HUES64 (cell line): ENCODE data around the gene FBXO21.

Experiments
- H3K27ac ChIP-seq: 2 replicates; pipeline ENCODE4 v1.7.0; 2013; ENCODE audit warnings: low read depth, low read length, inconsistent platforms
- H3K27me3 ChIP-seq: 2 replicates; pipeline ENCODE4 v1.6.1; 2013; ENCODE audit warnings: mild to moderate bottlenecking, low read length; ENCODE audit not compliant: insufficient read depth
- H3K36me3 ChIP-seq: 2 replicates; pipeline ENCODE4 v1.6.1; 2013; ENCODE audit warnings: mild to moderate bottlenecking, low read length; ENCODE audit not compliant: insufficient read depth
- H3K4me1 ChIP-seq: 2 replicates; pipeline ENCODE4 v1.6.1; 2013; ENCODE audit warnings: mild to moderate bottlenecking, low read length, moderate library complexity; ENCODE audit not compliant: insufficient read depth
- H3K4me3 ChIP-seq: 2 replicates; pipeline ENCODE4 v1.5.1; 2013; ENCODE audit warnings: mild to moderate bottlenecking, low read length, moderate library complexity
- H3K9ac ChIP-seq: 2 replicates; pipeline ENCODE4 v1.6.1; 2013; ENCODE audit warnings: mild to moderate bottlenecking, low read depth, low read length
- H3K9me3 ChIP-seq: 2 replicates; pipeline ENCODE4 v1.6.1; 2013; ENCODE audit warnings: low read depth, low read length; ENCODE audit not compliant: insufficient read depth
- WGBS: fragments of 150-250, 120-280 bp; methylation state at CpG from one replicate; pipeline ENCODE4 v1.1.7; 2013; ENCODE audit warnings: missing lambda C conversion rate; 5-methylcytosine and 5-hydroxymethylcytosine counted together

The FBXO21 gene

GRCh38 chr12:117134059-117134458, 56.2 kb downstream of the FBXO21 start:
- no peaks in the 10 kb centered on the region for H3K9me3 ChIP-seq
- H3K27me3 ChIP-seq, result no peaks in the 10 kb centered on the region
- 93% methylated on average over 10 of the region's 10 CpGs for WGBS
- no peaks in the 10 kb centered on the region for H3K4me1 ChIP-seq
- H3K4me3 ChIP-seq, result no peak overlapping the region
- no peak overlapping the region for H3K27ac ChIP-seq
- no peaks in the 10 kb centered on the region for H3K36me3 ChIP-seq
- no peak overlapping the region for H3K9ac ChIP-seq

GRCh38 chr12:117130801-117131200, 59.5 kb downstream of the FBXO21 start:
- Histone ChIP-seq H3K36me3 (no peaks in the 10 kb centered on the region), H3K9me3 (peaks cover 20% of the 10 kb centered on the region; the same call in 1 of the 2 replicates), H3K27ac (no peak overlapping the region), H3K27me3 (no peaks in the 10 kb centered on the region), H3K4me1 (no peaks in the 10 kb centered on the region), H3K9ac (no peak overlapping the region), H3K4me3 (no peak overlapping the region)
- 89% methylated on average over 7 of the region's 7 CpGs for WGBS

- peaks cover 20% of the 10 kb centered on the region; the same call in 1 of the 2 replicates for H3K9me3 ChIP-seq
- 91% methylated on average over 3 of the region's 5 CpGs for WGBS
- no peak overlapping the region for H3K9ac ChIP-seq
- H3K4me3 ChIP-seq, result no peak overlapping the region
- H3K36me3 ChIP-seq, result no peaks in the 10 kb centered on the region
- no peak overlapping the region for H3K27ac ChIP-seq
- H3K27me3 ChIP-seq, result no peaks in the 10 kb centered on the region
- H3K4me1 ChIP-seq, result peaks cover 4% of the 10 kb centered on the region; the same call in 1 of the 2 replicates
Measured at GRCh38 chr12:117129391-117129790, 60.9 kb downstream of the FBXO21 start.

GRCh38 chr12:117127933-117128823, 62.1 kb downstream of the FBXO21 start:
- no peak overlapping the region for H3K27ac ChIP-seq
- H3K4me1 ChIP-seq, result peaks cover 4% of the 10 kb centered on the region; the same call in 1 of the 2 replicates
- no peaks in the 10 kb centered on the region for H3K36me3 ChIP-seq
- peaks cover 20% of the 10 kb centered on the region; the same call in 1 of the 2 replicates for H3K9me3 ChIP-seq
- WGBS, result 94% methylated on average over 6 of the region's 6 CpGs
- no peak overlapping the region for H3K9ac ChIP-seq
- no peak overlapping the region for H3K4me3 ChIP-seq
- no peaks in the 10 kb centered on the region for H3K27me3 ChIP-seq

- WGBS, result 93% methylated on average over 4 of the region's 4 CpGs
- peaks cover 4% of the 10 kb centered on the region; the same call in 1 of the 2 replicates for H3K4me1 ChIP-seq
- no peaks in the 10 kb centered on the region for H3K27me3 ChIP-seq
- H3K9ac ChIP-seq, result no peak overlapping the region
- H3K27ac ChIP-seq, result no peak overlapping the region
- H3K4me3 ChIP-seq, result no peak overlapping the region
- peaks cover 20% of the 10 kb centered on the region; the same call in 1 of the 2 replicates for H3K9me3 ChIP-seq
- no peaks in the 10 kb centered on the region for H3K36me3 ChIP-seq
Measured at GRCh38 chr12:117126335-117126734, 63.9 kb downstream of the FBXO21 start.

GRCh38 chr12:117125767-117126166, 64.5 kb downstream of the FBXO21 start:
- Histone ChIP-seq H3K4me3 (no peak overlapping the region), H3K9me3 (peaks cover 20% of the 10 kb centered on the region; the same call in 1 of the 2 replicates), H3K27me3 (no peaks in the 10 kb centered on the region), H3K9ac (no peak overlapping the region), H3K4me1 (peaks cover 4% of the 10 kb centered on the region; the same call in 1 of the 2 replicates), H3K27ac (no peak overlapping the region), H3K36me3 (no peaks in the 10 kb centered on the region)
- 93% methylated on average over 7 of the region's 7 CpGs for WGBS

- no peak overlapping the region for H3K9ac ChIP-seq
- H3K4me1 ChIP-seq, result peaks cover 4% of the 10 kb centered on the region; the same call in 1 of the 2 replicates
- no peaks in the 10 kb centered on the region for H3K27me3 ChIP-seq
- H3K4me3 ChIP-seq, result no peak overlapping the region
- H3K9me3 ChIP-seq, result peaks cover 20% of the 10 kb centered on the region; the same call in 1 of the 2 replicates
- 63% methylated on average over 6 of the region's 6 CpGs for WGBS
- H3K27ac ChIP-seq, result no peak overlapping the region
- no peaks in the 10 kb centered on the region for H3K36me3 ChIP-seq
Measured at GRCh38 chr12:117125272-117125613, 65.0 kb downstream of the FBXO21 start.

GRCh38 chr12:117124421-117125271, 65.6 kb downstream of the FBXO21 start:
- Histone ChIP-seq H3K9ac (no peak overlapping the region), H3K4me1 (peaks cover 4% of the 10 kb centered on the region; the same call in 1 of the 2 replicates), H3K4me3 (no peak overlapping the region), H3K36me3 (no peaks in the 10 kb centered on the region), H3K27me3 (no peaks in the 10 kb centered on the region), H3K9me3 (peaks cover 20% of the 10 kb centered on the region; the same call in 1 of the 2 replicates), H3K27ac (no peak overlapping the region)
- 75% methylated on average over 8 of the region's 8 CpGs for WGBS

- WGBS, result 89% methylated on average over 3 of the region's 3 CpGs
Measured at GRCh38 chr12:117121441-117121840, 68.8 kb downstream of the FBXO21 start.

GRCh38 chr12:117120787-117121186, 69.5 kb downstream of the FBXO21 start:
- Histone ChIP-seq H3K9me3 (no peaks in the 10 kb centered on the region), H3K27me3 (no peaks in the 10 kb centered on the region), H3K9ac (no peak overlapping the region), H3K27ac (no peak overlapping the region), H3K4me1 (peaks cover 4% of the 10 kb centered on the region; the same call in 1 of the 2 replicates), H3K4me3 (no peak overlapping the region), H3K36me3 (no peaks in the 10 kb centered on the region)
- 78% methylated on average over 9 of the region's 9 CpGs for whole genome bisulfite sequencing

More at GRCh38 chr12:117121441-117121840, 68.8 kb downstream of the FBXO21 start:
- Histone ChIP-seq H3K36me3 (no peaks in the 10 kb centered on the region), H3K9me3 (no peaks in the 10 kb centered on the region), H3K9ac (no peak overlapping the region), H3K27ac (no peak overlapping the region), H3K4me3 (no peak overlapping the region), H3K4me1 (peaks cover 4% of the 10 kb centered on the region; the same call in 1 of the 2 replicates), H3K27me3 (no peaks in the 10 kb centered on the region)
